Spleen (tissue), 7 donors: ENCODE measurements around the gene MYO1A.

Source experiments
- CTCF ChIP-seq, 11 experiments: fragments of 200-600 bp in 7 of 11; fragments of 450-650 bp in 4 of 11; sonication (generic) in 4 of 11; IDR thresholded peaks in 8 of 11; conservative IDR thresholded peaks in 3 of 11; 1 replicate in 7 of 11; 2 replicates in 4 of 11; pipeline versions ENCODE4 v1.4.0 to v1.8.0; 2016 to 2021; ENCODE audit warnings: antibody characterized with exemption in 11 of 11, inconsistent platforms in 4 of 11, mild to moderate bottlenecking in 1 of 11
- POLR2A ChIP-seq, 3 donors: fragments of 450-650 bp; IDR thresholded peaks; one replicate each; pipeline ENCODE4 v1.5.1; 2017; ENCODE audit warnings: antibody characterized with exemption in 3 of 3, mild to moderate bottlenecking in 1 of 3
- donor health status: DM: no; HTN: no; CAD: no; lungs with moderate emphysema.
- donor health status: DM: no; HTN: no; CAD: no.
- donor health status: DM: no; HTN: no; CAD: no.

- TF ChIP-seq CTCF (IDR thresholded peaks at IDR 0.05 in 8 of 11, conservative IDR thresholded peaks at IDR 0.05 in 3 of 11) (no peak), POLR2A (IDR thresholded peaks at IDR 0.05) (no peak)
Measured at GRCh38 chr12:57079821-57080220, 29.9 kb upstream of the MYO1A start.
